ENCODE measurements around the gene CMTM4.
"Not testable (repeated sequence)": the region's sequence is repeated elsewhere in the genome, so short reads cannot be mapped to it uniquely, and the experiment has no call there.

- TF ChIP-seq EZH2 (IDR thresholded peaks at IDR 0.05); POLR2AphosphoS5 (IDR thresholded peaks at IDR 0.05; ENCODE audit: borderline replicate concordance, low read depth, low read length); FOXP2 (optimal IDR thresholded peaks at IDR 0.05; ENCODE audit: control extremely low read depth, extremely low read length, insufficient read depth): not testable (repeated sequence)
Measured at GRCh38 chr16:66596559-66596958, 100.0 kb downstream of the CMTM4 start.

All from SK-N-MC (cell line).